HEK293 (cell line): Measurements from ENCODE around the gene SLC17A9.

Experiments
- MZF1 ChIP-seq: fragments of 450-650 bp; formaldehyde crosslinking; IDR thresholded peaks from 2 replicates; pipeline ENCODE4 v1.5.1; 2017; ENCODE audit warnings: missing biosample characterization, missing genetic modification characterization, borderline replicate concordance
- PRDM4 ChIP-seq: fragments of 450-650 bp; formaldehyde crosslinking; IDR thresholded peaks from 2 replicates; pipeline ENCODE4 v1.5.1; 2017; ENCODE audit warnings: missing biosample characterization, missing genetic modification characterization
- ZFHX2 ChIP-seq: fragments of 450-650 bp; formaldehyde crosslinking; conservative IDR thresholded peaks from 2 replicates; pipeline ENCODE4 v1.5.1; 2016; ENCODE audit warnings: missing biosample characterization, missing genetic modification characterization
- ZNF558 ChIP-seq: fragments of 450-650 bp; formaldehyde crosslinking; IDR thresholded peaks from 2 replicates; pipeline ENCODE4 v1.5.1; 2016; ENCODE audit warnings: missing biosample characterization, missing genetic modification characterization
- TF ChIP-seq, protein P1 (sequence below): fragments of 450-650 bp; formaldehyde crosslinking; IDR thresholded peaks from 2 replicates; pipeline ENCODE4 v1.5.1; 2016; ENCODE audit warnings: missing biosample characterization, missing genetic modification characterization
- TF ChIP-seq, protein P2 (sequence below): fragments of 450-650 bp; formaldehyde crosslinking; optimal IDR thresholded peaks from 2 replicates; pipeline ENCODE3; 2016; ENCODE audit warnings: missing biosample characterization, mild to moderate bottlenecking, missing genetic modification characterization

- TF ChIP-seq, protein P1, sequence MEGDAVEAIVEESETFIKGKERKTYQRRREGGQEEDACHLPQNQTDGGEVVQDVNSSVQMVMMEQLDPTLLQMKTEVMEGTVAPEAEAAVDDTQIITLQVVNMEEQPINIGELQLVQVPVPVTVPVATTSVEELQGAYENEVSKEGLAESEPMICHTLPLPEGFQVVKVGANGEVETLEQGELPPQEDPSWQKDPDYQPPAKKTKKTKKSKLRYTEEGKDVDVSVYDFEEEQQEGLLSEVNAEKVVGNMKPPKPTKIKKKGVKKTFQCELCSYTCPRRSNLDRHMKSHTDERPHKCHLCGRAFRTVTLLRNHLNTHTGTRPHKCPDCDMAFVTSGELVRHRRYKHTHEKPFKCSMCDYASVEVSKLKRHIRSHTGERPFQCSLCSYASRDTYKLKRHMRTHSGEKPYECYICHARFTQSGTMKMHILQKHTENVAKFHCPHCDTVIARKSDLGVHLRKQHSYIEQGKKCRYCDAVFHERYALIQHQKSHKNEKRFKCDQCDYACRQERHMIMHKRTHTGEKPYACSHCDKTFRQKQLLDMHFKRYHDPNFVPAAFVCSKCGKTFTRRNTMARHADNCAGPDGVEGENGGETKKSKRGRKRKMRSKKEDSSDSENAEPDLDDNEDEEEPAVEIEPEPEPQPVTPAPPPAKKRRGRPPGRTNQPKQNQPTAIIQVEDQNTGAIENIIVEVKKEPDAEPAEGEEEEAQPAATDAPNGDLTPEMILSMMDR (tag by site-specific recombination), result no peak
- TF ChIP-seq PRDM4 (tag by site-specific recombination) (no peak), ZFHX2 (tag by site-specific recombination) (no peak), ZNF558 (tag by site-specific recombination) (no peak), MZF1 (tag by site-specific recombination) (no peak)
- TF ChIP-seq, protein P2, sequence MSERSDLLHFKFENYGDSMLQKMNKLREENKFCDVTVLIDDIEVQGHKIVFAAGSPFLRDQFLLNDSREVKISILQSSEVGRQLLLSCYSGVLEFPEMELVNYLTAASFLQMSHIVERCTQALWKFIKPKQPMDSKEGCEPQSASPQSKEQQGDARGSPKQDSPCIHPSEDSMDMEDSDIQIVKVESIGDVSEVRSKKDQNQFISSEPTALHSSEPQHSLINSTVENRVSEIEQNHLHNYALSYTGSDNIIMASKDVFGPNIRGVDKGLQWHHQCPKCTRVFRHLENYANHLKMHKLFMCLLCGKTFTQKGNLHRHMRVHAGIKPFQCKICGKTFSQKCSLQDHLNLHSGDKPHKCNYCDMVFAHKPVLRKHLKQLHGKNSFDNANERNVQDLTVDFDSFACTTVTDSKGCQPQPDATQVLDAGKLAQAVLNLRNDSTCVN, result no peak
Measured at GRCh38 chr20:63015147-63015661, 62.7 kb downstream of the SLC17A9 start.
